K562 (cell line): ENCODE data around the gene ZNF2. TPM values are rescaled to one million over a fixed set of nuclear protein-coding genes. Genes with fewer than 3 reads are reported as not detected.

Experiments used
- ASH1L ChIP-seq: fragments of 450-650 bp; IDR thresholded peaks from 2 replicates; pipeline ENCODE4 v1.6.1; 2018; ENCODE audit warnings: borderline replicate concordance, mild to moderate bottlenecking, low read depth; ENCODE audit not compliant: partially characterized antibody
- CBFA2T3 ChIP-seq: fragments of 450-650 bp; IDR thresholded peaks from 2 replicates; pipeline ENCODE4 v1.6.1; 2017
- DACH1 ChIP-seq: fragments of 450-650 bp; IDR thresholded peaks from 2 replicates; pipeline ENCODE4 v1.6.1; 2018; ENCODE audit not compliant: partially characterized antibody
- HCFC1 ChIP-seq: IDR thresholded peaks from 2 replicates; pipeline ENCODE4 v1.6.1; 2012; ENCODE audit warnings: low read depth, low read length, improper control_type of control experiment
- HDAC1 ChIP-seq, 2 experiments: fragments of 450-650 bp; IDR thresholded peaks; 2 replicates each; pipeline ENCODE4 v1.6.1; 2016 to 2017; ENCODE audit warnings: inconsistent platforms in 1 of 2, mild to moderate bottlenecking in 1 of 2, moderate library complexity in 1 of 2
- ILF3 ChIP-seq: fragments of 450-650 bp; IDR thresholded peaks from 2 replicates; pipeline ENCODE4 v1.6.1; 2018; ENCODE audit warnings: antibody characterized with exemption, mild to moderate bottlenecking, moderate library complexity, borderline replicate concordance
- MTA1 ChIP-seq: fragments of 450-650 bp; IDR thresholded peaks from 2 replicates; pipeline ENCODE4 v1.6.1; 2017; ENCODE audit warnings: borderline replicate concordance
- POLR2AphosphoS2 ChIP-seq: IDR thresholded peaks from 2 replicates; pipeline ENCODE4 v1.6.1; 2012; ENCODE audit warnings: low read length, improper control_type of control experiment
- polyA plus RNA-seq, 8 experiments: library from polyadenylated mRNA; depleted of rRNA in 4 of 8; stranded (reverse) in 5 of 8; unstranded in 3 of 8; fragments of >200 nt; fragmentation: Nextera tagmentation in 2 of 8; fragmentation: Illumina TruSeq in 1 of 8; extraction: Ambion mirVana in 2 of 8; extraction: Trizol in 1 of 8; gene quantifications; 2 replicates each; pipeline versions ENCODE4 v1.2.1 to v1.2.3, GENCODE V29; 2011 to 2014; ENCODE audit warnings: inconsistent platforms in 1 of 8, missing spikeins in 1 of 8
- total RNA-seq, 7 experiments: library from RNA; depleted of rRNA in 6 of 7; stranded (reverse); fragments of >200 nt in 6 of 7; fragmentation: Illumina TruSeq in 2 of 7; extraction: Trizol in 2 of 7; gene quantifications; 2 replicates each; pipeline versions ENCODE4 v1.2.1 to v1.2.3, GENCODE V29; 2011 to 2021; ENCODE audit warnings: low replicate concordance in 1 of 7
- TF ChIP-seq, protein P1 (sequence below): fragments of 450-650 bp; IDR thresholded peaks from 2 replicates; pipeline ENCODE4 v1.6.1; 2016; ENCODE audit warnings: mild to moderate bottlenecking, moderate library complexity
- TF ChIP-seq, protein P2 (sequence below): fragments of 450-650 bp; formaldehyde crosslinking; IDR thresholded peaks from 2 replicates; pipeline ENCODE4 v1.4.0; 2020; ENCODE audit warnings: mild to moderate bottlenecking
- TF ChIP-seq, protein P3 (sequence below): IDR thresholded peaks from 2 replicates; pipeline ENCODE4 v1.6.1; 2016; ENCODE audit warnings: missing genetic modification characterization, missing compliant biosample characterization

Gene ZNF2
- total and polyA plus RNA-seq, 9 of the 15 experiments (the other 6 are each of a cell fraction or from before 2014, with no cell fraction given), result 1.6 to 4.5 (median 3.4) TPM

DNA sequence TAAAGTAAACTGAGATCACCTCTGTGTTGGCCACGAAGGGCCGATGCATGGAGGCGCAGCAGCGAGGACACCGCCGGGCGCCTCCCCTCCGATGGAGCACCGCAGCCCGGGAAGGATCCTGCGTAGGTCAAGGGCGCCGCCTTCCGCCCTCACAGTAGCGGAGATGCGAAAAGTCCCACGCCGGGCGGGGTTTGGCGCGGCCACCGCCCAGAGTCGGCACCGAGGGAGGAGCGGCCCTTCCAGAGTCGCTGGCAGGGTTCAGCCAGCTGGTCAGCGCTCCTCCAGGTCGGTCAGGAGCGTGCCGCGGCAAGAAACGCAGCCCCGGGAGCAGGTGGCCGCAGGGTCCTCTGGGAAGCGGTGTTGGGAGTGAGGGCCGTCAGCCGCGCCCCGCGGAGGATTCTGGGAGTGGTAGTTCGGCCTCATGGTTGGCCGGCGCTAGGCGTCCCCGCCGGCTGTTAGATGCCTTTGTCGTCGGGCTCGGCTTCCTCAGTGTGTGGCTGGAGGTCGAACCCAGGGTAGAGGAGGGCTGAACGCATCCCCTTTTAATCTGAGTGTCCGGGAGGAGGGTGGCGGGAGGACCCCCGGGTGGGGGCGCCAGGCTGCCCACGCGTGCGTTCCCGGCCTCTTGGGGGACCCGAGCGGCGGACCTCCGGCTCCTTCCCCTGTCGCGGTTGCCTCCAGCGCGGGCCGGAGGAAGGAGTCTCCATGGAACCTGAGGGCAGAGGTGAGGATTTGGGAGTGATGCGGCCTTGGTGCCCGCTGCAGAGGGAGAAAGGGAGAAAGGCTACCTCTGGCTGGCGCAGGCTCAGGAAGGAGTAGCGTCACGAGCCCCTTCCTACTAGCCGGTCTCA, 41.7 kb downstream of the ZNF2 start, which contains the start of gene ZNF892 (continued):
- TF ChIP-seq, protein P1, sequence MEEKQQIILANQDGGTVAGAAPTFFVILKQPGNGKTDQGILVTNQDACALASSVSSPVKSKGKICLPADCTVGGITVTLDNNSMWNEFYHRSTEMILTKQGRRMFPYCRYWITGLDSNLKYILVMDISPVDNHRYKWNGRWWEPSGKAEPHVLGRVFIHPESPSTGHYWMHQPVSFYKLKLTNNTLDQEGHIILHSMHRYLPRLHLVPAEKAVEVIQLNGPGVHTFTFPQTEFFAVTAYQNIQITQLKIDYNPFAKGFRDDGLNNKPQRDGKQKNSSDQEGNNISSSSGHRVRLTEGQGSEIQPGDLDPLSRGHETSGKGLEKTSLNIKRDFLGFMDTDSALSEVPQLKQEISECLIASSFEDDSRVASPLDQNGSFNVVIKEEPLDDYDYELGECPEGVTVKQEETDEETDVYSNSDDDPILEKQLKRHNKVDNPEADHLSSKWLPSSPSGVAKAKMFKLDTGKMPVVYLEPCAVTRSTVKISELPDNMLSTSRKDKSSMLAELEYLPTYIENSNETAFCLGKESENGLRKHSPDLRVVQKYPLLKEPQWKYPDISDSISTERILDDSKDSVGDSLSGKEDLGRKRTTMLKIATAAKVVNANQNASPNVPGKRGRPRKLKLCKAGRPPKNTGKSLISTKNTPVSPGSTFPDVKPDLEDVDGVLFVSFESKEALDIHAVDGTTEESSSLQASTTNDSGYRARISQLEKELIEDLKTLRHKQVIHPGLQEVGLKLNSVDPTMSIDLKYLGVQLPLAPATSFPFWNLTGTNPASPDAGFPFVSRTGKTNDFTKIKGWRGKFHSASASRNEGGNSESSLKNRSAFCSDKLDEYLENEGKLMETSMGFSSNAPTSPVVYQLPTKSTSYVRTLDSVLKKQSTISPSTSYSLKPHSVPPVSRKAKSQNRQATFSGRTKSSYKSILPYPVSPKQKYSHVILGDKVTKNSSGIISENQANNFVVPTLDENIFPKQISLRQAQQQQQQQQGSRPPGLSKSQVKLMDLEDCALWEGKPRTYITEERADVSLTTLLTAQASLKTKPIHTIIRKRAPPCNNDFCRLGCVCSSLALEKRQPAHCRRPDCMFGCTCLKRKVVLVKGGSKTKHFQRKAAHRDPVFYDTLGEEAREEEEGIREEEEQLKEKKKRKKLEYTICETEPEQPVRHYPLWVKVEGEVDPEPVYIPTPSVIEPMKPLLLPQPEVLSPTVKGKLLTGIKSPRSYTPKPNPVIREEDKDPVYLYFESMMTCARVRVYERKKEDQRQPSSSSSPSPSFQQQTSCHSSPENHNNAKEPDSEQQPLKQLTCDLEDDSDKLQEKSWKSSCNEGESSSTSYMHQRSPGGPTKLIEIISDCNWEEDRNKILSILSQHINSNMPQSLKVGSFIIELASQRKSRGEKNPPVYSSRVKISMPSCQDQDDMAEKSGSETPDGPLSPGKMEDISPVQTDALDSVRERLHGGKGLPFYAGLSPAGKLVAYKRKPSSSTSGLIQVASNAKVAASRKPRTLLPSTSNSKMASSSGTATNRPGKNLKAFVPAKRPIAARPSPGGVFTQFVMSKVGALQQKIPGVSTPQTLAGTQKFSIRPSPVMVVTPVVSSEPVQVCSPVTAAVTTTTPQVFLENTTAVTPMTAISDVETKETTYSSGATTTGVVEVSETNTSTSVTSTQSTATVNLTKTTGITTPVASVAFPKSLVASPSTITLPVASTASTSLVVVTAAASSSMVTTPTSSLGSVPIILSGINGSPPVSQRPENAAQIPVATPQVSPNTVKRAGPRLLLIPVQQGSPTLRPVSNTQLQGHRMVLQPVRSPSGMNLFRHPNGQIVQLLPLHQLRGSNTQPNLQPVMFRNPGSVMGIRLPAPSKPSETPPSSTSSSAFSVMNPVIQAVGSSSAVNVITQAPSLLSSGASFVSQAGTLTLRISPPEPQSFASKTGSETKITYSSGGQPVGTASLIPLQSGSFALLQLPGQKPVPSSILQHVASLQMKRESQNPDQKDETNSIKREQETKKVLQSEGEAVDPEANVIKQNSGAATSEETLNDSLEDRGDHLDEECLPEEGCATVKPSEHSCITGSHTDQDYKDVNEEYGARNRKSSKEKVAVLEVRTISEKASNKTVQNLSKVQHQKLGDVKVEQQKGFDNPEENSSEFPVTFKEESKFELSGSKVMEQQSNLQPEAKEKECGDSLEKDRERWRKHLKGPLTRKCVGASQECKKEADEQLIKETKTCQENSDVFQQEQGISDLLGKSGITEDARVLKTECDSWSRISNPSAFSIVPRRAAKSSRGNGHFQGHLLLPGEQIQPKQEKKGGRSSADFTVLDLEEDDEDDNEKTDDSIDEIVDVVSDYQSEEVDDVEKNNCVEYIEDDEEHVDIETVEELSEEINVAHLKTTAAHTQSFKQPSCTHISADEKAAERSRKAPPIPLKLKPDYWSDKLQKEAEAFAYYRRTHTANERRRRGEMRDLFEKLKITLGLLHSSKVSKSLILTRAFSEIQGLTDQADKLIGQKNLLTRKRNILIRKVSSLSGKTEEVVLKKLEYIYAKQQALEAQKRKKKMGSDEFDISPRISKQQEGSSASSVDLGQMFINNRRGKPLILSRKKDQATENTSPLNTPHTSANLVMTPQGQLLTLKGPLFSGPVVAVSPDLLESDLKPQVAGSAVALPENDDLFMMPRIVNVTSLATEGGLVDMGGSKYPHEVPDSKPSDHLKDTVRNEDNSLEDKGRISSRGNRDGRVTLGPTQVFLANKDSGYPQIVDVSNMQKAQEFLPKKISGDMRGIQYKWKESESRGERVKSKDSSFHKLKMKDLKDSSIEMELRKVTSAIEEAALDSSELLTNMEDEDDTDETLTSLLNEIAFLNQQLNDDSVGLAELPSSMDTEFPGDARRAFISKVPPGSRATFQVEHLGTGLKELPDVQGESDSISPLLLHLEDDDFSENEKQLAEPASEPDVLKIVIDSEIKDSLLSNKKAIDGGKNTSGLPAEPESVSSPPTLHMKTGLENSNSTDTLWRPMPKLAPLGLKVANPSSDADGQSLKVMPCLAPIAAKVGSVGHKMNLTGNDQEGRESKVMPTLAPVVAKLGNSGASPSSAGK, result peak; percentile 68
- TF ChIP-seq CBFA2T3 (no peak), DACH1 (peak; percentile 55), POLR2AphosphoS2 (no peak), ASH1L (no peak), HDAC1 (IDR thresholded peaks at IDR 0.05) (no peak), MTA1 (no peak), ILF3 (no peak), HCFC1 (peak; percentile 90)
- TF ChIP-seq, protein P2, sequence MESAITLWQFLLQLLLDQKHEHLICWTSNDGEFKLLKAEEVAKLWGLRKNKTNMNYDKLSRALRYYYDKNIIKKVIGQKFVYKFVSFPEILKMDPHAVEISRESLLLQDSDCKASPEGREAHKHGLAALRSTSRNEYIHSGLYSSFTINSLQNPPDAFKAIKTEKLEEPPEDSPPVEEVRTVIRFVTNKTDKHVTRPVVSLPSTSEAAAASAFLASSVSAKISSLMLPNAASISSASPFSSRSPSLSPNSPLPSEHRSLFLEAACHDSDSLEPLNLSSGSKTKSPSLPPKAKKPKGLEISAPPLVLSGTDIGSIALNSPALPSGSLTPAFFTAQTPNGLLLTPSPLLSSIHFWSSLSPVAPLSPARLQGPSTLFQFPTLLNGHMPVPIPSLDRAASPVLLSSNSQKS, result no peak
- TF ChIP-seq, protein P3, sequence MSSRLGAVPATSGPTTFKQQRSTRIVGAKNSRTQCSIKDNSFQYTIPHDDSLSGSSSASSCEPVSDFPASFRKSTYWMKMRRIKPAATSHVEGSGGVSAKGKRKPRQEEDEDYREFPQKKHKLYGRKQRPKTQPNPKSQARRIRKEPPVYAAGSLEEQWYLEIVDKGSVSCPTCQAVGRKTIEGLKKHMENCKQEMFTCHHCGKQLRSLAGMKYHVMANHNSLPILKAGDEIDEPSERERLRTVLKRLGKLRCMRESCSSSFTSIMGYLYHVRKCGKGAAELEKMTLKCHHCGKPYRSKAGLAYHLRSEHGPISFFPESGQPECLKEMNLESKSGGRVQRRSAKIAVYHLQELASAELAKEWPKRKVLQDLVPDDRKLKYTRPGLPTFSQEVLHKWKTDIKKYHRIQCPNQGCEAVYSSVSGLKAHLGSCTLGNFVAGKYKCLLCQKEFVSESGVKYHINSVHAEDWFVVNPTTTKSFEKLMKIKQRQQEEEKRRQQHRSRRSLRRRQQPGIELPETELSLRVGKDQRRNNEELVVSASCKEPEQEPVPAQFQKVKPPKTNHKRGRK, result no peak
